Upper lobe of left lung (tissue), 6 donors: ENCODE results near the gene NR1H4. TPM values are rescaled to one million over a fixed set of nuclear protein-coding genes. Genes with fewer than 3 reads are reported as not detected.

Source experiments
- ATAC-seq, 2 donors: fragments of 200-7000 bp; cut with Tn5 transposase; one replicate each; pipeline ENCODE4 v1.9.1; 2022; ENCODE audit warnings: mild to moderate bottlenecking in 2 of 2, moderate library complexity in 2 of 2; ENCODE audit not compliant: low FRiP score in 2 of 2
- DNase-seq, 2 donors: peaks; one replicate each; pipeline ENCODE4 v3.0.0-alpha.2; 2019 to 2020
- H3K27ac ChIP-seq, 4 donors: fragments of 200-600 bp; sonication (generic); one replicate each; pipeline ENCODE4 v1.5.1; 2016 to 2019
- H3K27me3 ChIP-seq, 4 donors: fragments of 200-600 bp; sonication (generic); one replicate each; pipeline ENCODE4 v1.5.1; 2017 to 2019
- H3K36me3 ChIP-seq, 4 donors: fragments of 200-600 bp; sonication (generic); one replicate each; pipeline ENCODE4 v1.5.1; 2016 to 2019
- H3K4me1 ChIP-seq, 4 donors: fragments of 200-600 bp; sonication (generic); one replicate each; pipeline ENCODE4 v1.5.1; 2018 to 2019
- H3K4me3 ChIP-seq, 4 donors: fragments of 200-600 bp; sonication (generic); one replicate each; pipeline ENCODE4 v1.5.1; 2017 to 2019; ENCODE audit warnings: mild to moderate bottlenecking in 2 of 4, moderate library complexity in 1 of 4
- H3K9me3 ChIP-seq, 4 donors: fragments of 200-600 bp; sonication (generic); one replicate each; pipeline ENCODE4 v1.5.1; 2018 to 2019
- EP300 ChIP-seq, 4 donors: sonication (generic); formaldehyde crosslinking; IDR thresholded peaks; one replicate each; pipeline ENCODE4 v1.5.1; 2017; ENCODE audit warnings: antibody characterized with exemption in 4 of 4, control low read depth in 2 of 4
- POLR2A ChIP-seq, 4 donors: fragments of 450-650 bp; IDR thresholded peaks; one replicate each; pipeline ENCODE4 v1.5.1; 2016 to 2017; ENCODE audit warnings: antibody characterized with exemption in 4 of 4, mild to moderate bottlenecking in 2 of 4
- POLR2AphosphoS5 ChIP-seq, 2 donors: sonication (generic); formaldehyde crosslinking; IDR thresholded peaks; one replicate each; pipeline ENCODE4 v1.5.1; 2017; ENCODE audit warnings: antibody characterized with exemption in 2 of 2
- WGBS, 2 donors: methylation state at CpG; one replicate each; pipeline ENCODE4 v1.1.5; 2017 to 2018; 5-methylcytosine and 5-hydroxymethylcytosine counted together
- small RNA-seq, 4 donors: library from RNA; depleted of rRNA; stranded (forward); fragments of <200 nt; gene quantifications; one replicate each; pipeline ENCODE3, GENCODE V24; 2016
- total RNA-seq, 6 donors: library from RNA; depleted of rRNA in 4 of 6; stranded (reverse); fragments of >200 nt in 4 of 6; gene quantifications; one replicate each; pipeline versions ENCODE4 v1.1.0 to v1.2.1, GENCODE V29; 2016 to 2021
- TF ChIP-seq, protein P1 (sequence below), 6 experiments: fragments of 450-650 bp in 4 of 6; fragments of 200-600 bp in 2 of 6; sonication (generic) in 2 of 6; IDR thresholded peaks; one replicate each; pipeline ENCODE4 v1.5.1; 2016 to 2019; ENCODE audit warnings: antibody characterized with exemption in 6 of 6
- donor health status: DM: no; HTN: no; CAD: no; lungs with moderate emphysema.
- donor health status: DM: no; HTN: yes; CAD: no; lungs with severe emphysema.

The NR1H4 gene
- total RNA-seq, 6 donors from 2014 or later: 0.09 to 0.20 TPM; not detected in 4

DNA sequence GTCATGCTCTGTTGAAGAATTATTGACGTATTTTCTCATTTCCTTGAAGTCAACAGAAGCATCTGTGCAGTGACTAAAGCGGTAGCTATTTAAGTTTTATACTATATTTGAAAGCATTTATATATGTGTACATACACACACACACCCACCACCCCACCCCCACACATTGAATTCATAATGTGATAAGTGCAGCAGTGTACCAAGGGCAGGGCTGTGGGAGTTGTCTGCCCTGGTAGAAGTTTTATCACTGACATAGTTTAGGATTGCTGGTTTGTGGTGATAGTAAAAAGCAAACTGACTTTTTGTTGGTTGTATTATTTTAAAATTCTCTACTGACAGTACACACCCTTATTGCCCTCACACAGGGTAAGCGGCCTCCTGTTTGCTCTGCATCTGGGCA is 138.9 kb downstream of the NR1H4 start:
- DNase-seq (no peak), ATAC-seq (no peak)
- TF ChIP-seq, protein P1, sequence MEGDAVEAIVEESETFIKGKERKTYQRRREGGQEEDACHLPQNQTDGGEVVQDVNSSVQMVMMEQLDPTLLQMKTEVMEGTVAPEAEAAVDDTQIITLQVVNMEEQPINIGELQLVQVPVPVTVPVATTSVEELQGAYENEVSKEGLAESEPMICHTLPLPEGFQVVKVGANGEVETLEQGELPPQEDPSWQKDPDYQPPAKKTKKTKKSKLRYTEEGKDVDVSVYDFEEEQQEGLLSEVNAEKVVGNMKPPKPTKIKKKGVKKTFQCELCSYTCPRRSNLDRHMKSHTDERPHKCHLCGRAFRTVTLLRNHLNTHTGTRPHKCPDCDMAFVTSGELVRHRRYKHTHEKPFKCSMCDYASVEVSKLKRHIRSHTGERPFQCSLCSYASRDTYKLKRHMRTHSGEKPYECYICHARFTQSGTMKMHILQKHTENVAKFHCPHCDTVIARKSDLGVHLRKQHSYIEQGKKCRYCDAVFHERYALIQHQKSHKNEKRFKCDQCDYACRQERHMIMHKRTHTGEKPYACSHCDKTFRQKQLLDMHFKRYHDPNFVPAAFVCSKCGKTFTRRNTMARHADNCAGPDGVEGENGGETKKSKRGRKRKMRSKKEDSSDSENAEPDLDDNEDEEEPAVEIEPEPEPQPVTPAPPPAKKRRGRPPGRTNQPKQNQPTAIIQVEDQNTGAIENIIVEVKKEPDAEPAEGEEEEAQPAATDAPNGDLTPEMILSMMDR (IDR thresholded peaks at IDR 0.05): no peak
- no peak for TF ChIP-seq EP300 (IDR thresholded peaks at IDR 0.05)
- no peak for TF ChIP-seq POLR2A (IDR thresholded peaks at IDR 0.05)
- no peak for TF ChIP-seq POLR2AphosphoS5 (IDR thresholded peaks at IDR 0.05)
- H3K27me3 ChIP-seq: no peaks in the 10 kb centered on the region
- no peak overlapping the region for H3K4me3 ChIP-seq
- H3K36me3 ChIP-seq: no peaks in the 10 kb centered on the region
- H3K4me1 ChIP-seq: no peaks in the 10 kb centered on the region
- no peaks in the 10 kb centered on the region for H3K9me3 ChIP-seq
- H3K27ac ChIP-seq: no peak overlapping the region
- 94 to 97% methylated on average over 3 of the region's 3 CpGs for WGBS, 2 donors

Small RNAs within 50 kb of the gene (small RNA-seq; reads per million reads assigned to genes)
- 0 reads per million in 4 donors for gene AC010200.2

Other genes with a start within 250 kb of the NR1H4 start
- 1 to 10 TPM in 3 of 6 donors, under 1 TPM in 1, not detected in 2; 0.30 to 1.6 (median 1.3) TPM for gene DEPDC4, start 206.8 kb upstream of the NR1H4 start, total RNA-seq
- 10 to 100 TPM; 39.1 to 74.1 (median 40.7) TPM for gene SCYL2, start 206.7 kb upstream of the NR1H4 start, total RNA-seq
- under 1 TPM in 4 of 6 donors, not detected in 2; 0.11 to 0.55 (median 0.36) TPM for gene SLC17A8, start 116.8 kb upstream of the NR1H4 start, total RNA-seq
- 10 to 100 TPM in 3 of 6 donors, 1 to 10 TPM in 3; 5.9 to 21.0 (median 14.4) TPM for gene GAS2L3, start 99.8 kb downstream of the NR1H4 start, total RNA-seq